Adipose tissue (tissue), 3 donors: ENCODE results near the gene KCTD11. TPM values are rescaled to one million over a fixed set of nuclear protein-coding genes. Genes with fewer than 3 reads are reported as not detected.

Experiments used
- H3K27ac ChIP-seq: one replicate; pipeline ENCODE4 v1.5.1; 2013; ENCODE audit warnings: low read depth, low read length
- WGBS, 3 donors: extraction: QIAGEN DNeasy Blood & Tissue Kit; methylation state at CpG; one replicate each; pipeline ENCODE4 v1.1.7; 2013; 5-methylcytosine and 5-hydroxymethylcytosine counted together
- polyA plus RNA-seq, 3 donors: library from polyadenylated mRNA; stranded (reverse); fragments of 200-250 nt; gene quantifications; one replicate each; pipeline ENCODE4 v1.2.3, GENCODE V29; 2013
- donor health status: healthy with polysubstance abuse.
- donor health status: Bipolar disorder and iron deficiency.
- donor health status: healthy.

Gene KCTD11
- 10 to 100 TPM in 1 of 3 donors, 1 to 10 TPM in 2; 6.3 to 11.2 (median 9.9) TPM for polyA plus RNA-seq

DNA sequence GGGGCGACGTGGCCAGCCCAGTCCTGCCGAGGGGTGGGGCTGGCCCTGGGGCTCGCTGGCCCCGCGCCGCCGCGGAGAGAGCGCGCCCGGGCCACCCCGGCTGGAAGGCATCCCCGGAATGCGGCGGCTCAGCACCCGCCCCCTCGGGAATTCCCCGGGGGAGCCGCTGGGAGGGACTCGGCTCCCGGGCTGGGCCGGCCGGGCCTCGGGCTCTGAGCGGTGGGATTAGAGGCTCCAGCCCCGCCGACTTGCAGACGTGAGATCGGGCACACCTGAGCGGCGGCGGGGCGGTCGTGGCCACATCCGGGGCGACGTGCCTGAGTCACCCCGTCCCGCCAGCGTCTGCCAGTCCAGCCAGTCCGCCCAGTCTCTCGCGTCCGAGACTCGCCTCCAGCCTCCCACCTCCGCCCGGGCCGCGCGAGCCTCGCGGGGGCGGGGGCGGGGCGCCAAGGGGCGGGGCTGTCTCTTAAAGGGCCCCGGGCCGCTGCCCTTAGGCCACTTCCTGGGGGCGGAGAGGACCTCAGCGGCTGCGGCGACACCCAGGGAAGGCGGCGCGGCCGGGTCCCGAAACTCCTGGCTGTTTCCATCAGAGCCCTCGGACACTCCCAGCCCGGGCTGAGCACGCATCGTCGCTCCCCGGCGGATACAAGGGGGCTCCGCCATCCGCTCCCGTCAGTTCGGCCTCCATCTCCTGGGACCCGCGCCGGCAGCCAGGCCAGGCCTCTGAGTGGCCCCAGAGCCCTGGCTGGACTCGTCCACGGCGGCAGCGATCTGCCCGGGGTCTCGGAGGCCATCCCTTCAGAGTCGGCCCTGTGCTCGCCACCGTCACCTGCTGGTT is at the start of gene KCTD11:
Gene KCTD11 (plus strand): TSS at position 498 of the 838 bp plus-strand sequence.
- WGBS, 3 donors: 1 to 2% (median 1%) methylated on average over 69 to 91 of the region's 91 CpGs
- peak within 1 kb of the TSS; percentile 95 for H3K27ac ChIP-seq

DNA sequence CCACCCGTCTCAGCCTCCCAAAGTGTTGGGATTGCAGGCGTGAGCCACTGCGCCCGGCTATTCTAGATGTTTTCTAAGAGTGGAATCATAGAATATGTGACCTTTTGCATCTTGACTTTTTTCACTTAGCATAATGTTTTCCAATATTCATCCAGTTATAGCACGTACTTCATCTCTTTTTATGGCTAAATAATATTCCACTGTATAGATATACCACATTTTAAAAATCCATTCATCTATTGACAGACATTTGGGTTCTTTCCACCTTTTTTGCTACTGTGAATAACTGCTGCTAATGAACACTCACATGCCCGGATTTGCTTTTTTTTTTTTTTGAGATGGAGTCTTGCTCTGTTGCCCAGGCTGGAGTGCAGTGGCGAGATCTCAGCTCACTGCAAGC is 47.8 kb upstream of the KCTD11 start:
- 94 to 98% (median 95%) methylated on average over 7 of the region's 7 CpGs for WGBS, 3 donors
- no peak overlapping the region for H3K27ac ChIP-seq

DNA sequence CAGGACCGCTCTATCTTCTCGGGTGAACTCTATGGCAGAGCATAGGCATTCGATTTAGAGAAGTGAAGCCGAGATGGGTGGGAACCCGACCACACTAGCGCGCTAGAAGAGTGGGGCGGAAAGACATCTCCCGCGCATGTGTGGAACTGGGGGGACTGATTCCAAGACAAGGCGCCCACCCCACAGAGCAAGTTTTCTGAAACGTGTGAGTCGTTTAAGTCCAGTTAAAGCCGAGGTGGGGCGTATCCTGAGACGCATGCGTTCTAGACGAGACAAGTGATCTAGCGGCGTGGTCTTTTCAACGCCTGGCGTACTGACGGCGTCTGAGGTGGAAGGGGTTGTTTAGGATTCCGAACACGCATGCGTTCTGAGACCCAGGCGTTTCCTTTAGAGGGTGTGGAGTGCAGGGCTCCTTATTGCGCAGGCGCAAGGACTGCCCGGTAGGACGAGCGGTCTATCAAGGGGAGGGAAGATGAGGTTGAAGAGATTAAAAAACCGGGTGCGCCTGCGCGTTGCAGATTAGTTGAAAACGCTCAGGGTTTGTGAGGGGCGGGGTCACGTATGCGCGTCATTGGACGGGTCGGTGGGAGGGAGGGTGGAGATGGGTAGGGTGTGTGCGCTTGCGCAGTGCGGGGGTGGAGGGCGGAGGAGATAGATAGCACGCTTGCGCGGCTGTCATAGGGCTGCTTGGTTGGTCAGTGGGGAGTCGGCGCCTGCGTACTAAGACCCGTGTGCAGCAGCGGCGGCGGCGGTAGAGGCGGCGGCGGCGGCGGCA is 44.9 kb upstream of the KCTD11 start, which contains the start of gene EIF5A:
Gene EIF5A (plus strand): TSS at position 718 of the 775 bp plus-strand sequence. CDS start 2,008 bp downstream, outside the sequence.
- 0 to 1% (median 1%) methylated on average over 64 of the region's 64 CpGs for WGBS, 3 donors
- H3K27ac ChIP-seq: peak within 1 kb of the TSS; percentile 82

DNA sequence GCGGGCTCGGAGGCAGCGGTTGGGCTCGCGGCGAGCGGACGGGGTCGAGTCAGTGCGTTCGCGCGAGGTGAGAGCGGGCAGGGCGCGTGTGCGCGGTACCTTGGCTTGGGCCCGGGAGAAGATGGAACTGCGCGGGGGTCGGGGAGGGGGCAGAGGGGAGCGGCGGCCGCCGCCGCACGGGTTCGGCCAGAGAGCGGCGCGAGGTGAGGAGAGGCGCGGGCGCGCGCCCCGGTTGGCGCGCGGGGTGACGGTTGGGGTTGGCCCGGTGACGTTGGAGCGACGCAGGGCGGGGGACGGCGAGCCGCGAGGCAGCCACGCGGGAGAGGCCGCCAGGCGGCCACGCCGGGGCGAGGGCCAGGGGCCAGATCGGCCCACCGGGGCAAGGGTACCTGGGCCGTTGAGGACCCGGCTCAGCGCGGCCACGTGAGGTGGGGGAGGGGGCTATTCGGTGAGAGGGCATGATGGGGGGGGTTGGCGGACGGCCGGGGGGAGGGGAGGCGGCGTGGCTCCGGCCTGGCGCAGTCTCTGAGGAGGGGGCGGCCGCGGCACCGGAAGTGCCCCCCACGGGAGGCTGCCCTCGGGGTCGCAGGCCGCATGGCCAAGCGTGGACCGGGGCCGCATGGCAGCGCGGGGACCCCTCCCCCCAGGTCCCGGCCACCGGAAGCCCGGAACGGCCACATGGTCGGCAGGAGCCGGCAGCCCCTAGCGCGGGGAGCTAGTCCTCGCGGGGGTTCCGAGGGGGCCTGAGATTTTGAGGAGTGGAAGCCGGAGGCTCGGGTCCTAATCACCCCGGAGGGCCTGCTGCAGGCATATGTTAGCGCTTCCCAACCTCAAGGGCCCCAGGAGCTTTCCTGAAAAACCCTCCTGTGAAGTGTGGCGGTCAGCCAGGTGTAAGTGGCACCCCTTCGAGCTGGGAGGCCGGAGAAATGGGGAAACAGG is 44.0 kb upstream of the KCTD11 start:
- WGBS, 3 donors: 0 to 1% (median 0%) methylated on average over 78 to 102 of the region's 104 CpGs

DNA sequence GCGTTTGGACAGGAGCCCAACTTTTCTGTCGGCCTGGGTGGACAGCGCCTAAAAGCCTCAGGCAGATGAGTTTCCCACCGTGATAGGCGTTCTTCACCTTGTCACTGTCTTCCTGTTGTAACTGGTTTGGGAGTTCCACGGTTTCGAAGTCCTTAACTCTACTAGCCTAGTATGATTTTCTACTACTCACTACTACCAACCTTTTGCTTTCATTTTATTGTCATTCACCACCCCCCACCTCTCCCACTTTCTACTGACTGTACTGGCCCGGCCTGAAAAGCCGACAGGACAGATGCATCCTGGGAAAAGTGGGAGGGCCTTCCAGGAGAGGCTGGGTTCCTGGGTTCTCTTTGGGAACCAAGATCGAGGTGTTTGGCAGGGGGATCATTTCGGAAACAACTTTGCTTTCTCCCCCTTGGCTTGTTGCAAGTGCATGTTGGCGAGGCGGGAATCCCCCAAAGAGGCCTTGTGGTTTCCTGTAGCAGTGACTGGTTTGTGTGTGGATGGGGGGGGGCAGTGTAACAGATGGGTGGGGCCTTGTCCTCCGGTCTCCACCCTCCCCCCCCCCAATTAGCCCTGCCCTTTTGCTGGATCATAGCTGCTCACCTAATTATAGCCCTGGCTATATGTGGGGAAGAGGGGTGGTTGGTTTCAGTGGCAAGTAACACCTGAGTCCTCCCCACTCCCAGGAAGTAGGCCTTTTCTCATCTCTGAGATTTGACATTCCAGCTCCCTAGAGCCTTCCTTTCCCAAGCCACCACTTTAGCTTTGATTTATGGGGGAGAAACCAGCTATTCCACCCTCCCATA is 43.1 kb upstream of the KCTD11 start:
- peak overlapping the region; percentile 82 for H3K27ac ChIP-seq
- WGBS, 3 donors: 0 to 2% (median 0%) methylated on average over 14 of the region's 14 CpGs

More for the DNA sequence above, 44.0 kb upstream of the KCTD11 start:
- H3K27ac ChIP-seq: peak overlapping the region; percentile 82

DNA sequence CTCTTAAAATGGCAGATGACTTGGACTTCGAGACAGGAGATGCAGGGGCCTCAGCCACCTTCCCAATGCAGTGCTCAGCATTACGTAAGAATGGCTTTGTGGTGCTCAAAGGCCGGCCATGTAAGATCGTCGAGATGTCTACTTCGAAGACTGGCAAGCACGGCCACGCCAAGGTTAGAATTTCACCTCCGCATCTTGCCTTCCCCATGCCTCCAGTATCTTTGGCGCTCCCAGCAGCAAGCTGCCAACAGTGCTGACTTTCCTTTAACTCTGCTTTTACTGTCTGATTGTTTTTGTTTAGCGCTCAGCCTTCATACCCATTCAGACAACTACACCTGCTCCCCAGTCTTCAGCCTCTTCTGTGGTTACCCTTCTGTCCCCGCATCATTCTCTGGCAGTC is 42.3 kb upstream of the KCTD11 start:
- no peak overlapping the region for H3K27ac ChIP-seq
- 78 to 84% (median 81%) methylated on average over 12 of the region's 12 CpGs for WGBS, 3 donors

DNA sequence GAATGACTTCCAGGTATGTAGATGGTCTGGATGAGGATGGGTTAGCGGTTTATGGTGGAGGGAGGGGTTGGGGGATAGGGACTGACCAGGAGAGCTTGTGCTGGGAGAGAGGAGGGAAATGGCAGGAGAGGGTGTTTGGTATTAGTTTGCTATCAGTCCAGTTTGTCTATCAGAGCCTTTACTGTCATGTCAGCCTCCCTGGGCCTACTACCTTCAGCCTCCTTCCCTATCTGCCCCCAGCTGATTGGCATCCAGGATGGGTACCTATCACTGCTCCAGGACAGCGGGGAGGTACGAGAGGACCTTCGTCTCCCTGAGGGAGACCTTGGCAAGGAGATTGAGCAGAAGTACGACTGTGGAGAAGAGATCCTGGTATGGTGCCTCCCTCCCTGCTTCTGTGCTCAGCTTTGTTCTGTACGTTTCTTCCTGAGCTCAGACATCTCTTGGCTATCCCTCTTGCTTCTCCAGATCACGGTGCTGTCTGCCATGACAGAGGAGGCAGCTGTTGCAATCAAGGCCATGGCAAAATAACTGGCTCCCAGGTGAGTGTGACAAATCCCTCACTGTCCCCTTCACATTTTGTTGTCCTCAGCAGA is 40.8 kb upstream of the KCTD11 start:
- no peak overlapping the region for H3K27ac ChIP-seq
- WGBS, 3 donors: 72 to 83% (median 79%) methylated on average over 7 of the region's 7 CpGs

DNA sequence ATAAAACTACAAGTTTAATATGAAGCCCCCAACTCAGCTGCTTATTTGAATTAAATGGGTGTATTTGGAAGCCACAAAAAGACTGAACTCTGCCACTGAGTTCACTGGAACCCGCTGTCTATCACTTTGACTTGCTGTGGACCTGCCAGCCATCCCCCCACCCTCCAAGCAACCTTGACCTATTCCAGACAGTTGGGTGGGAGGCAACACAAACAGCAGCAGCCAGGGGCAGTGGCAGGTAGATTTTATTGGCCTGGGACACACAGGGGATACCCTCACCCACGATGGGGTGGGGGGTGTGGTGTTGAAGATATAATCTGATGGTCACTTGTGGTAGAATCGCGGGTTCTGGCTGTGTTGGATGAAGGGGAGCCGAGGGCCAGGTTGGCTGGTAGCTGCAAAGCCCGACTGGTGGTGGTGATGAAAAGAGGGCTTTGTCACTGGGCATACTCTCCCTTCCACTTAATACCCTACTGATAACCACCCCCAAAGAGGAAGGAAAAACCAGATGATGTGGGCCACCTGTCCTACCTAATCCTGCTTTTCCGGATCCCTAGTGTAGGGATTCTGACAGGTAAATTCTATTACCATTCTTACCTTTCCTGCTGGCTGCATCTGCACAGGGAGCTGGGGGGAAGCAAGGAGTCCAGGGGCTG is 39.4 kb upstream of the KCTD11 start:
- 78 to 80% (median 79%) methylated on average over 7 of the region's 7 CpGs for WGBS, 3 donors
- H3K27ac ChIP-seq: no peak overlapping the region

DNA sequence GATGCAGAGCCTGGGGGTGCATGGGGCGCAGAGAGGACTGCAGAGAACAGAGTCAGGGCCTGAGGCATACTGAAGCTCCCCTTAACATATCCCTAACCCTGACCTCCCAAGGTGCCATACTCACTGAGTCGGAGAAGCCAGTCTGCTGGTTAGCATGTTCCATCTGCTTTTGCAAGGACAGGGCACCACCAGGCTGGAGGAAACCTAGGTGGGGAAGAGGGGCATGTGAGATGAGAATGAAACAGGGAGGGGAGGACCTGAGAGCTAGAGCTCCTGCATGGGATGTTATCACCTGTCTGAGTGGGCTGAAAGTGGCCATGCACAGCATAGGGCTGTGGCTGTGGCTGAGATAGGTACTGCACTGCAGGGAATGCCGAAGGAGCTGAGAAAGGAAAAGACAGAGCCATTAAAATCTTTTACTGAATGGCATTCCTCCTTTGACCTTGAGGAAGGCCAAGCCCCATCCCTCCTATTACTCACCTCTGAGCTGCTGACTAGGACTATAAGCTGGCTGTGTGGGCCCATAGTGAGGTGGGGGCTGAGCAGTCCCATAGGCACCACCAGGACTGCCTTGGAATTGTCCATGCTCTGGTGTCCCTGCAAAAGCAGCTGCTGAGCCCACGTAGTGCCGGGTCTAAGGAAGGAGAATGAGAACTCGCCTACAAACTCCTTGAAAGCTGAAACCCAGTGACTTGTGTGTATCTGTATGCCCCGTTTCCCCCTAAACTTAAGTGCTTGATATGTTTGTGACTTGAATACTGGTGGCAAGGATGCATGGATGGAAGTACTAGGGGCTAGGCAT is 38.7 kb upstream of the KCTD11 start:
- 83 to 91% (median 86%) methylated on average over 7 of the region's 7 CpGs for WGBS, 3 donors
- H3K27ac ChIP-seq: no peak overlapping the region

DNA sequence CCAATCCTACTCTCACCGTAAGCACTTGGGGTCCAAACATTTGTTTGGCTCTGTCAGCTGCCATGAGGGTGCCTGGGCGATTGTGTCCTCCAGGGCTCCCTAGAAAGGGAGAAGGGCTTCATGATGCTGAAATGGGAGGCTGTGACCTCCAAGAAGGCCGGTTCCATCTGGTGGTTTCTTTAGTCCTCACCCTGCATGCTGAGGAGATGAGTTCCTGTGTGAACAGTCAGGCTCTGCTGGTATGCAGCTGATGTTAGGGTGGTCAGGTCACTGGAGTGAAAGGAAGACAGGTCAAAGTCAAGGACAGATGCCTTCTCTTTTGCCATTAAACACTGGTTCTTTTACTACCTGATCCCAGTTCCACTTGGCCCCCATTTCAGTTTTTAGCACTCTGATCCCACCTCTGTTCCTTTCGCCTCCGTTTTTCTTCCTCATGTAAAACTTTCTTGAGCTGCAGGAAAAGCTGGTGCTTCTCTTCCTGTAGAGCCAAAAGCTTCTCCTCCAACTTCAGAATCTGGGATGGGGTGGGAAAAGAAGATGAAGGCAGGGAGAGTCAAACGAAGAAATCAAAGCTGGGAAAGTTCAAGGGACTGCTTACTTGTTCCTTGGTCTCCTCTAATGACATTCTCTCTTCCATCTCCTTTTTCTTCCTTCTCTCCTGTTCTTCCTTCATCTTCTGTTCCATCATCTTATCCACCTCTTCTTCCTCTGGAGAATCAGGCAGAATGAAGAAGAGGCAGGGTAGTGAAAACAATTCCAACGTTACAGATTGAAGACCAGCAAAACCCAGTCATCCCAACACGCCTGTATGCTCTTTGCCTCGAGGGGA is 37.9 kb upstream of the KCTD11 start:
- no peak overlapping the region for H3K27ac ChIP-seq
- 45 to 51% (median 46%) methylated on average over 9 of the region's 9 CpGs for WGBS, 3 donors

DNA sequence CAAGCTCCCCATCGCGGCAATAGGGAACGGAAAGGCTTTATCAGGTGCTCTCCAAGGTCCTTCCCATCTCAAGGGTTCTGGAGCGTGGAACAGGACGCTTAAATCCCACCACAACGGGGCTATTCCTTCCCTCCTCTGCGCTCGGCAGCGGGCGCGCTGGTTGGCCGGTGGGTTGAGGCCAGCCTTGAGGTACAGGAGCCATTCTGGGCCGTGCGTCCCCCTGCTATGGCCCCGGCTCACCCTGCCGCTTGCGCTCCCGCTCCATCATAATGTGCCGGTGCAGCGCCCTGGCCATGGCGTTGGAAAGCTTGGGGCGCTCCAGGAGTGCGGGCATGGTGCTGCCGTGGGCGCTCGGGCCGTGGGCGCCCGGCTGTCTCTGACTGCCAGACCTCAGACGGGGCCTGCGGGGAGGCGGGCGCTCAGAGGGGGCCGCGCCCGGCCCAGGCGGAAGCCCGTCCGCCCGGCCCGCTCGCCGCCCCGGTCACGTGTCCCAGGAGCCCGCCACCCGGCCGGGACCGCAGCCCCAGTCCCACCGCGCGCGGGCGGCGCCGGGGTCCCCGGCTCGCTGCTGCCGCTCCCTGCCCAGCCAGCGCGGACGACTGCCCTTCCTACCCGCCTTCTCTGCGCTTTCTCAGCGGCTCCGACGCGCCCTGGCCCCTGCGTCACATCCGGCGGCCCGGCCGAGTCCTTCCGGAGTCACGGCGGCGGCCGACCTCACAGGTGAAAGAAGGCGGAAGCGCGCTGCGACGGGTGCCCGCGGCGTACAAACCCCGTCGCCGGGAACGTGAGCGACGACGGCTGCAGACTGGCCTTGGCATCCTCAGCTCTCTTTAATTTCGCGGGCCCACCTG is 37.0 kb upstream of the KCTD11 start, which contains the start of gene GPS2:
Gene GPS2 (minus strand): TSS at position 642 of the 851 bp plus-strand sequence. CDS start 308 bp downstream, at position 334.
- 0 to 1% (median 0%) methylated on average over 83 to 95 of the region's 95 CpGs for WGBS, 3 donors
- peak within 1 kb of the TSS; percentile 3 for H3K27ac ChIP-seq

DNA sequence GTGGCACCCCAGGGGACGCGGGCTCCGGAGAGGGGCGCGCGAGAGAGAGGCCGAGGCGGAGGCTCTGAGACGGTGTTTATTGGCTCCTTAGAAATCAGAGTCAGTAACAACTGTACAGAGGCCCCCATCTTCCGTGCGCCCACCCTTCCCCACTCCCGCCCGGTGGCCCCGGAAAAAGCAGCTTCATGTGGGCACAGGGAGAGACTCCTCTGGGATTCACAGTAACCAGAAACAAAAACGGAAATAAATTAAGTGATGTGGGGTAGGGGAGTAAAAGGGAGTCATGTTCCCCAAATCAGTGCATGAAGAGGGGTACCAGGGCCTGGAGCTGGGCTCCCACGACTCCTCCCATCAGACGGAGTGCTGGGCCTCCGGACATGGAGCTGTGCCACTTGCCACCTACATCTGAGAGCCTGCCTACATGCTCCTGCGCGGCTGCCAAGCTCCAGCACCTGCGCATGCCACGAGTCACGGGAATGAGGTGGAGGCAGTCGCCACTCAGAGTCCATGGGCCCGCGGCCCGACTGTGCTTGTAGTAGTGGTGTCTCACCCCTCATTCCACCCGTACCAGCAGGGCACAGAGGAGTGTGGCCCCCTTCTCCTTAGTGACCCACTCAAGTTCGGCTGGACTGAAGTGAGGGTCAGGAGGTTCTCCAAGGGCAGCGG is 36.3 kb upstream of the KCTD11 start:
- H3K27ac ChIP-seq: peak overlapping the region; percentile 3
- 31 to 40% (median 39%) methylated on average over 30 of the region's 30 CpGs for WGBS, 3 donors

DNA sequence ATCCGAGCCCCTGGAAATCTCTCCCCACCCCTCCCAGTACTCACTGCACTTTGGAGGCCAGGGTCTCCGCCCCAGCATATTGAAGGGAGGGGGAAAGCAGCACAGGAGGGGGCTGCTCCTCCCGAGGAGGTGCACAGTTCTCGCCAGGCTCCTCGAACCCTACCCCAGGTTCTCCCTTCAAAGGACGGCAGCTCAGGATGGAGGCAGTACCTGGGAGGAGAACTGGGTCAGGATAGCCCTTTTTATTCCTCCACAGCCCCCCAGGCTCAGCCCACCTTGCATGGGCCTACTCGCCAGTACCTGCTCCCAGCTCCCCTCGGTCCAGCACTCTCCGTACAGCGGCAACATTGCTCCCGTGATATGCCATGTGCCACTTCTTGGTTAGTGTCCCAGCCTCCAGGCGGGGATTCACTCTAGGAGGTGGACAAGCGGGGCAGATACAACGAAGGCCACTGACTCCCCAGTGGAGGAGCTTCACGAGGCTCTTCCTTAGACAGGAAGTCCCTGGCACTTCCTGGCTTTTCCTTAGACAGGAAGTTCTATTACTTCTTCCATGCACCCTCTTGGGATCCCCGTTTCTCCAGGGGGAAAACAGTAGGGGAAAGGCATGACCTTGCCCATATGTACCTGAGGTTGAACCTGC is 34.7 kb upstream of the KCTD11 start:
- H3K27ac ChIP-seq: no peak overlapping the region
- WGBS, 3 donors: 80 to 87% (median 83%) methylated on average over 15 to 16 of the region's 16 CpGs
